Limb (tissue), 2 donors: ENCODE results near the gene FLAD1.

Experiments used
- DNase-seq, 2 donors: peaks; one replicate each; pipeline ENCODE4 v3.0.0-alpha.2; 2016; ENCODE audit errors: extremely low spot score in 2 of 2

Gene FLAD1

DNA sequence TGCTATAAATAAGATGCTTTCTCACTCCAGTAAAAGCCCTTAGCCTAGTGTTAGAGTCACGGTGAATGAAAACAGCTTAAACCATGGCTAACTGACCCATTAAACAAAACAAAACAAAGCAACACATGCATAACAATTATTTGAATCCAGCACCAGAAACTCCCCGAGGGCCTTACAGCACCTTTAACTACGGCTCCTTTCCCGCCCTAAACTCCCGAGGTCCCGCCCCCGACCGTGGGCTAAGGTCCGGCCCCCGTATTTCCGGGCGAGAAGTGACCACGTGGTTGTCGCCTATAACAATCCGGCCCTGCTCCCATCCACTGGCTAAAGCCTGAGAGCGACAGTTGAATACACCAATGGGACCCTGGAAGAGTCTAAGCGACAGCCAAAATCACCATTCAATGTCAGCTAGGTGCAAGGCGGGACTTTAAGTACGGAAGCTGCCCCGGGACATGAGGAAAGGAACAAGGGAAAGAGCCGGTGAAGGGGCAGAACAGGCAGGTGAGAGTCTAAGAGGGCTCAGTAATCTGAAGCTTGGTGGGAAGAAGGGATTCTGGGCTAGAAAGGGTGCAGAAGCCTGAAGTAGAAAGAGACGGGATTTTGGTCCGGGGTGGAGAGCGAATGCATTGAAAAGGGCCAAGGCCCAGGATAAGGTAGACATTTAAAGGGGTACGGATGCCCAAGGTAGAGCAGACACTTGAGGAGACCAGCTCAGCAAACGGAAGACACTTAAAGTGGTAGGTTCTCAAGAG lies at the start of gene FLAD1:
Gene FLAD1 (plus strand): TSS at position 448 of the 752 bp plus-strand sequence. CDS start 351 bp downstream, outside the sequence.
- peak; percentile 95 to 99 for DNase-seq

GRCh38 chr1:154934358-154934948 lies 48.7 kb upstream of the FLAD1 start:
- DNase-seq = no peak

GRCh38 chr1:154935749-154936554 lies 47.2 kb upstream of the FLAD1 start:
- DNase-seq = no peak

DNA sequence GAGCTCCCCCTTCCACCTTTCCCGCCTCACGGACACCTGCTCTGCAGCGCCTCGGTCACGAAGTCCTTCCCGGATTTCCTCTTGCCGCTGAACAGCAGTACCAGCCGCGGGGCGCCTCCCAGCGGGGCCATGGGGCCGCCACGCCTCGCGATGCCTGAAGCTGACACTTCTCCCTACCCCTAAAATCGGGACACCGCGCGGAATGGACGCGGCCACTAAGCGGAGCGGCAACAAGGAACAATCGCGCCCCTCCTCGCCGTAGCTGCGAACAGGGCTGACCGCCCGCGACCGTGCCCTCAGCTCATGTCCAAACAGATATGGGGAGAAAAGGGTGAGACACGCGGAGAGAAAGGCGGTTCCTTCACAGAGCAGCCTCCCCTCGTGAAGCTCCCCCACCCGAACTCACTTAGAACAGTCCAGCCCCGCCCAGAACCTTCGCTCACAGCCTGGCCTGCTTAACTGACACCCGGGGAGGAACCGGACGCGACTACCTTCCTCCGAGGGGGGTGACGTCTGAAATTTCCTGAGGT lies 46.5 kb upstream of the FLAD1 start, which contains the start of gene PMVK:
Gene PMVK (minus strand): TSS at position 165 of the 530 bp plus-strand sequence. CDS start 34 bp downstream, at position 131.
- DNase-seq = peak; percentile 94 to 96

DNA sequence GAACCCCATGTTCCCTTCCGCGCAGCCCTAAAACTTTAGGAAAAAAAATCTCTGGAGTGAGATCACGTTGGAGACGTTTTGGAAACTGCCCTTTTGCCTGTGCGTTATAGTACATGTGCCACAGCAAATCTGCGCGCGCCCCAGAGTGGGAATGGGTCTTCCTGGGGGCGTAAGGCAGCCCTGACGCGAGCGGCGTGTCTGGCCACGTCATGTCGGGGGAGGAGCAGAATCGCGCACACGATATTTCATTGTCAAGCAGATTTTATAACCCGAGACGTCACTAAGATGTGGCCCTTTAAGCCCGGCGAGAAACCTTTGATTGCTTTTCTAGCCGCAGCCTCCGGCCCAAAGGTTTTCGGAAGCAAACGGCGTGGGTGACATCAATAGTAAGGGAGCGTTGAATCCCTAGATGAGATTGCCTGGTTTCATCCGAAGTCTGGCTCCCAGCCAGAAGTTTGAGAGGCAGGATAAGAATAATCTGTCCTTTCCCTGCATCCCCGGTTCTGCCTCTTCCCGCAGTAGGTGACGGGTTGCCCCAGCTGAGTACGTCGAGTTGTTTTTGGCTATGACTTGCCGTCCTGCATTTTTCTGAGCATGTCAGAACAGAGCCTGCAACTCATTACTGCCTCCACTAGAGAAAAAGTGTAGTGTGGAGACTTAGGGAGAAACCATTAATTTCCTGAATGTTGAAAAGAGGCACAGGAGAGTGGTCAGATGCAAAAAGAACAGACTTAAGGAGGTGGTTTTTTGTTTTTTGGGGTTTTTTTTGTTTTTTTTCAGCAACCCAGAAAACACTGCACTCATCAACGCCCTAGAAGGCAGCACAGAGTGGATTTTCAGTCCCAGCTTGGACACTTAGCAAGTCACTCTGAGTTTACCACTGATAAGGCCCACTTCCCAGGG lies 45.8 kb upstream of the FLAD1 start:
- DNase-seq = peak; percentile 94

DNA sequence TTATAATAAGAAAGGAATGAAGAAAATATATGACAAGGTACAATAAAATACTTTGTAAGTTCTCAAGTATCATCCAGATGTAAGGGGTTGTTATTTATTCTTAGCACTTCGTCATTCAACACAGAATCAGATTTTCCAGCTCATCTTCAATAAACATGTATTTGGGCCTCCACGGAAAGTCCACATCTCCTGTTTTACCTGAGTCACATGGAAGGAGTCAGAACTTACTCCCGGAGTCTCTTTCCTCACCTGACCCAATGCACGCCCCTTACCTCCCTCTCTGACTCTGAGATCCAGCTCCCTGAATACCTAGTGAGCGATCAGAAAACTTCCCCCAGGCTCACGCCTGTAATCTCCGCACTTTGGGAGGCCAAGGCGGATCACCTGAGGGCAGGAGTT lies 45.2 kb upstream of the FLAD1 start:
- DNase-seq = no peak

GRCh38 chr1:154938604-154939399 lies 44.3 kb upstream of the FLAD1 start:
- DNase-seq = no peak

GRCh38 chr1:154940213-154940560 lies 43.0 kb upstream of the FLAD1 start:
- peak in 1 of 2 donors; percentile 23 for DNase-seq

DNA sequence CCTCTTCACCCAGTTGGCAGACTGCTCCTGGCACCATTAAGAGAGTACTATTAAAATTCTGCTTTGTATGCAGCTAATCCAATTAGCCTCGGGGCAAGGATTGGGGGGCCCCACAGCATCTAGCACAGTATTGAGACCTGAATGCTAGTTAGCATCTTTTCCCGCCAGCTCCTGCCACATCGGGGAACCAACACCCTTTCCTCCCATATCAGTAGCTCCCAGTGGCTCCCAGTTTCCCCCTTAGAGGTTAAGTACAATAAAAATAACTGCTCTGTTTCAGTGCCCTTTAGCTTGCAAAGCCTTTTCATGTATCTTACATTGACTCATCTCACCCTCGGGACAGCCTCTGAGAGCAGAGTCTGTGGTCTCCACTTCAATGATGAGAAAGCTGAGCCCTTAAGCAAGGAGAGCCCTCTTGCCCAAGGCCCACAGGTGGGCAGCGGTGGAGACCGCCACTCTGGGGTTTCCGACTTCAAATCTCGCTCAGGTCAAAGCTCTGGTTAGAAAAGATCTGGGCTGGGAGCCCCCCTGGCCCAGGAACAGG lies 42.4 kb upstream of the FLAD1 start:
- peak in 1 of 2 donors; percentile 26 for DNase-seq

GRCh38 chr1:154941333-154942013 lies 41.7 kb upstream of the FLAD1 start:
- peak in 1 of 2 donors; percentile 39 for DNase-seq

DNA sequence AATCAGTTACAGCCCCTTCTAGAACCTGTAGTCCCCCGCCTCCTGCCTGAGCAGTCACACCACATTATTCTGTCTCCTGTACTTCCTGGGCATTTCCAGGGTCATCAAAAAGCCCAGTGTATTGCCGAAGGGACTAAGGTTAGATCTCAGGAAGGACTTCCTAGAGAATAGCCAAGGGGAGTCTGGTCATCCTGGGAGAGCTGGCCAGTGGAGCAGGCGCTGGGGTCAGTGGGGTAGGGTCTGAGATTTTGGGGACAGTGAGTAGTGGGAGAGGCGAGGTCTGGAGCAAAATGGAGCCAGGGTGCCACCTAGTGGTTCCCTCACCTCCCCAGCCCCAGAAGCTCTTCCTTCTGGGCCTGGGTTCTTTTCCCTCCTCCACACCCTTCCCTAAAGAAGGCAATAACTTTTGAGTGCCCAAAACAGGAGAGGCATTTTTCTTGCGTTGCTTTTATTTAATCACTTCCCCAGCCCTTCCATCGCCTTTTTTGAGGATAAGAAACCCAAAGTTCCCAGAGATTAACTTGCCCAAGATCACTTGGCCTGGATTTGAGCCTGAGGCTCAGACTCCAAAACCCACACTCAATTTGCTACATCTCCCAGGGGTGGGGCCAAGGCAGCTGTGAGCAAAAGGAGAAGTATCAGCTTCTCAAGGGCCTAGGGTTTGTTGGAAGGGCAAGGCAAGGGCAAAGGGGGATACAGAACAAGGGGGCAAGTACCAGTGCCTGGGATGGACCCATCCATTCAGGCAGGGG lies 39.3 kb upstream of the FLAD1 start:
- DNase-seq = peak; percentile 48 to 71

GRCh38 chr1:154944401-154945159 lies 38.6 kb upstream of the FLAD1 start:
- DNase-seq = no peak

DNA sequence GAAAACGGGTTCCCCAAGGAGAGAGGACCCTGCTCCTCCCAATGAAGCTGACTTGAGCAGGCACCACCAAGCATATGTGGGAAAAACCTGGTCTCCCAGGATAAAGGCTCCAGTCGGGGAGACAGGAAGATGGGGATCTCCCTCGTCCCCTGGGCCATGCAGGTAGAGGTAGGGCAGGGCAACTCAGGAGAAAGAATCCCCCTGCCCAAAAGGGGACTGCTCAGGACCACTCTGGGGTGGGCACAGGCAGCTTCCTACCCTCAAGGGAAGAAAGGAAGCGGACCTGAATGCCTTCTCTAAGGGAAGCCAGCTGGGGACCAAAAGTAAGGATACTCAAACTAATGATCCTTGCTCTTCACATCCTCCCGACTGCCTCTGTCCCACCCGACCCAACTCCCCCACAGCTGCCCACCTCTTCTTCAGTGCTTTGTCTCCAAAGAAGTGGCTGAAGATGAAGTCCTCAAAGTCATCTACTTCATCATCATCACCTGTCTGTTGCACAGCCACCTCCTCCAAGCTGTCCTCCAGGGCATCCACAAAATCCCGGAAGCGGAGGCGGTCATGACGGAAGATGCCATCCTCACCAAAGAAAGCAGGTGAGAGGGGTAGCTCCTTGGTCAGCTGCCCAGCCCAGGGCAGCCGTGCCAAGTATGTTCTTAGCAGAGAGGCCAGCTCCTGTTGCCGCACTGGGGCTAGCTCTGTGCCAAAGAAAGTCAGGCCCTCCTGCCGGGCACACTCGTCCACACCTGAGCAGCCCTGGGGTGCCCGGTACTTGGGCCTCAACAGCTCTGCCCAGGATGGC lies 37.8 kb upstream of the FLAD1 start:
- no peak for DNase-seq

- no peak for DNase-seq
These were observed 36.9 kb upstream of the FLAD1 start for GRCh38 chr1:154945962-154946850.

GRCh38 chr1:154948079-154948478 lies 35.1 kb upstream of the FLAD1 start:
- no peak for DNase-seq
